Stimulated activated CD4-positive, alpha-beta T cell treated with anti-CD3 and anti-CD28 coated beads, Interleukin-15, amount 100 ng/mL, for 24 hours (primary cell): ENCODE data around the gene SOD2.
"Not testable (repeated sequence)": the region's sequence is repeated elsewhere in the genome, so short reads cannot be mapped to it uniquely, and the experiment has no call there.

Experiments used
- DNase-seq: peaks from one replicate; pipeline ENCODE4 v3.0.0-alpha.2; 2020

The SOD2 gene

DNA sequence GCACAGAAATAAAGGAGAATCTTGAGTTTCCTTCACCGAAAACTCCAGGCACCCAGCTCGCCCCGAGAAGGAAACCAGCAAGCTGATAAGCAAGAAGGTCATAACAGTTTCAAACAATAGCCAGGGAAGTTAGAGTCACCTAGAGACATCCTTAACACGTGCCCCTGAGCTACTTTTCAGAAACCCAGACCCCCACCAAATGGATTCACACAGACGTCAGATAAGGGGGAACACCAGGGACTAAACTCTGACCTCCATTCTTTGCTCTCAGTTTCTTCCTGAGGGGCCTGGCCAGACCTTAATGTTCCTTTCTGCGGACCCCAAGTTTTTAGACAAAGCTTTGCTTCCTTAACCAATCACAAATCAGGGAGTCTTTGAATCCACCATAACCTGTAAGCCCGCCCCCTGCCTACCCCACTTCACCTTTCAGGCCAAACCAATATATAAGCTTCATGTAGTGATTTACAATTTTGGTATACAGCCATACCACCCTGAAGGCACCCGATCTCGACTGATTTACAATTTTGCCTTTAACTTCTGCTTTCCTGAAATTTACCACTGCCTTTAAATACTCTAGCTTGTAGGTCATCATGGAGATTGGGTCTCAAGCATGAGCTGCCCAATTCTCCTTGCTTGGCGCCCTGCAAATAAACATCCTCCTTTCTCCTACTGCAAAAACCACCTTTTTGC is 11.7 kb downstream of the SOD2 start:
- DNase-seq, result no peak

DNA sequence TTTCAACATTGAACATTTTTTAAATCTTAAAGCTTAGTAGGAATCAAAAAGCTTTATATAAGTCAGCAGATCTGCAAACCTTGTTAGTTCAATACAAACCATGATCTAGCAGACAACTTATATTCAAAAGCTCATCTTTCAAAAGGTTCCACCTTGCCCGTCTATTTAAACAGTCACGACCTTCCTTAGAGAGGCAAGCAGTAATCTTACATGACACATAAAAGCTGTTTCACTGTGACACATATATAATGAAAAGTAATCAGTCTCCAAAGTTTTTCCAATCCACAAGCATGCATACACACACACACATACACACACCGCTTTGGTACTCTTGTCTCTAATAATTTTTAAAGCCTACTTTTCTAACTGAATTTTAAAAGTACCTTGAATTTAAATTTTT is 12.9 kb downstream of the SOD2 start:
- DNase-seq, result no peak

DNA sequence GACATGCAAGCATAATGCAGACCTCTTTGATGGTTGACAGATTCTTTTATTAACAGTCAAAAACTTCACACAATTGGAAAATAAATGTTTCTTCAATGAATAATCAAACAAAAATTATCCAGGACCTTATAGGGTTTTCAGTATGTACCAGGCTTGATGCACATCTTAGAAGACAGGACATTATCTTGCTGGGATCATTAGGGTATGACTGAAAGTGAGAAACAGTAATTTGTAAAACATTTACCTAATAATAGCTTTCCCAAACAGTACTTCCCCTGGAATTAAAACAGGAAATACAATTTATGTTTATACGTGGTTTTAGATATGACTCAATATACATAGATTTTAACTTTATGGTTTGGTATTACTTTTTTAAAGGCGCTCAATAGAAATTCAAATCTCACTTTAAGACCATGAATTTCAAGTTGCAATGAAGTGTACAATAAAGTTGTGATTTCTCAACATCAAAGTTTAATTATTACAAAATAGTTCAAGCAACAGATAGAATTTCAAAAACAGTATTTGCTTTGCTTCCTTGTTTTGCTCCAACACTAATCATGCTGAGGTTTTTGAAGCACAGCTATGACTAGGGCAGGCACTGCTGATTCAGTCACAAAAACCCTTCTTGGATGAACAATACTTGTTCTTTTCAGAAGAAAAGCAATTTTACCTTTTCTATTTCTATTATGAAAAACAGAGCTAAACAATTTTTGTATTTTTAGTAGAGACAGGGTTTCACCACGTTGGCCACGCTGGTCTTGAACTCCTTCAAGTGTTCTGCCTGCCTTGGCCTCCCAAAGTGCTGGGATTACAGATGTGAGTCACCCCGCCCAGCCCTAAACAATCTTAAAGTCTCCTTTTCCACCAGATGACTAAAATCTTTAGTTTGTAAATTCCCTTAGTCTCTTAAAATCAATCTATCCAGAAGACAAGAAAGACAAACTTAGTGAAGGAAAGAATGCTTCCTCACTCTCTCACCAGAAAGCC is 13.7 kb downstream of the SOD2 start:
- peak; percentile 59 for DNase-seq

DNA sequence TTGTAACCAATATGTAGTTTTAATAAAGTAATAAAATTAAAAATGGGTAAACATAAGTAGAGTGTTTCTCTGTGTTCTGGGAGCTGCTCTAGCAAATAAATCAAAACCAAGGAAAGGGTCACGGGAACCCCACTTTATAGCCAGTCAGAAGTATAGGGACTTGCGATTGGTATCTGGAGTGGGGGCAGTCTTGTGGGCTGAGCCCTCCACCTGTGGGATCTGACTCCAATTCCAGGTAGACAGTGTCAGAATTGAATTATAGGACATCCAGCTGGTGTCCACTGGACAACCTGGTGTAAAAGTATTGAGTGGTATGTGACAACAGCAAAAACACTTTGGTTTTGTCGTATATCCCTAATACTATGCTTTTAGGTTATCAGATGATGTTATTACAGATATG is 14.5 kb downstream of the SOD2 start:
- no peak for DNase-seq

DNA sequence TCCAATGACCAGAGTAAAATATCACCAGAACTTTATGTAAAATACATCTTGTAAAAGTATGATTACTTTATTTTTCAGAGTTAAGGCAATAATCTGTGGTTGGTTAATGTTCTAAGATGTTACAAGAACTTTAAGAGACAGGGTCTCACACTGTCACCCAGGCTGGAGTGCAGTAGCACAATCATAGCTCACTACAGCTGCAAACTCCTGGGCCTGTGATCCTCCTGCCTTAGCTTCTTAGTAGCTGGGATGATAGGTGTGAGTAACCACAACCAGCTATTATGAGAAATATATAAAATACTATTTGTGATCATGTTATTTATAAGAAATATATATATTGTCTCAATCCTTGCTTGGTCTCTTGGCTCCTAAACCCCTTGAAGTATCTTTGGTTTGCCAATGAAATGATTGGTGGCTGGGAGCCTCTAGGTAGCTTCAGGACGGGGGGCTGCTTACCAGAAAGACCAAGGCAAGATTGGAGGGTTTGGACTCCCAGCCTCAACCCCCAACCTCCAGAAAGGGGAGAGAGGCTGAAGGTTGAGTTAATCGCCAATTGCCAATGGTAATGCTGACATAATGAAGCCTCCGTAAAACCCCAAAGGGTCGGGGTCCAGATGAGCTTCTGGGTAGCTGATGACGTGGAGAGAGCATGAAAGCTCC is 15.4 kb downstream of the SOD2 start:
- DNase-seq, result no peak

DNA sequence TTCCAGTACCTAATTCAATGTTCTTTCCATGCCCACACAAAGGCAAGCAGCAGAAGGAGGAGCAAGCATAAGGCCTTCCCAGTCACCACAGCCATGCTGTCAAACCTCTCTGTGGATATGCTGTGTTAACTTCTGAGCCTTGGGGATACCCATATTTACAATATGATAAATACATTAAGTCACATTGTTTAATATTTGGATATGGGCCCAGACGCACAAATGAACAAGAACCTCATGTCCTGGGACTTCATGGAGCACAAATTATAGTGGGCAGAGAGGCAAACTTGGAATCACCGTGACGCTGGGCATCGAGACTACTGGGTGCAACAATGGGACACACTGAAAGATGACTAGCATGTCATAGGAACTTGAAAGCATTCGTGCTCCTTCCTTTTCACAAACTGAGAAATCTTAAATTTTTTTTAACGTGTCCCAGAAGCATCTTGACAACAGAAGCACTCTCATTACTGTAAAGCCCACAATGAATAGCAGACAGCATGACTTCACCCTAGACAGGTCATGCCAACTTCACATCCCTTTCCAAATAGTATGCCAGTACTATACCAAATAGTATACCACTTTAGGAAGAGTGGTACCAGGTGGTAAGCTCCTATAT is 16.0 kb downstream of the SOD2 start:
- no peak for DNase-seq

DNA sequence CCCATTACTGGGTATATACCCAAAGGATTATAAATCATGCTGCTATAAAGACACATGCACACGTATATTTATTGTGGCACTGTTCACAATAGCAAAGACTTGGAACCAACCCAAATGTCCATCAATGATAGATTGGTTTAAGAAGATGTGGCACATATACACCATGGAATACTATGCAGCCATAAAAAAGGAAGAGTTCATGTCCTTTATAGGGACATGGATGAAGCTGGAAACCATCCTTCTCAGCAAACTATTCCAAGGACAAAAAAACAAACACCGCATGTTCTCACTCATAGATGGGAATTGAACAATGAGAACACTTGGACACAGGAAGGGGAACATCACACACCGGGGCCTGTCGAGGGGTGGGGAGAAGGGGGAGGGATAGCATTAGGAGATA is 16.8 kb downstream of the SOD2 start:
- DNase-seq, result not testable (repeated sequence)

DNA sequence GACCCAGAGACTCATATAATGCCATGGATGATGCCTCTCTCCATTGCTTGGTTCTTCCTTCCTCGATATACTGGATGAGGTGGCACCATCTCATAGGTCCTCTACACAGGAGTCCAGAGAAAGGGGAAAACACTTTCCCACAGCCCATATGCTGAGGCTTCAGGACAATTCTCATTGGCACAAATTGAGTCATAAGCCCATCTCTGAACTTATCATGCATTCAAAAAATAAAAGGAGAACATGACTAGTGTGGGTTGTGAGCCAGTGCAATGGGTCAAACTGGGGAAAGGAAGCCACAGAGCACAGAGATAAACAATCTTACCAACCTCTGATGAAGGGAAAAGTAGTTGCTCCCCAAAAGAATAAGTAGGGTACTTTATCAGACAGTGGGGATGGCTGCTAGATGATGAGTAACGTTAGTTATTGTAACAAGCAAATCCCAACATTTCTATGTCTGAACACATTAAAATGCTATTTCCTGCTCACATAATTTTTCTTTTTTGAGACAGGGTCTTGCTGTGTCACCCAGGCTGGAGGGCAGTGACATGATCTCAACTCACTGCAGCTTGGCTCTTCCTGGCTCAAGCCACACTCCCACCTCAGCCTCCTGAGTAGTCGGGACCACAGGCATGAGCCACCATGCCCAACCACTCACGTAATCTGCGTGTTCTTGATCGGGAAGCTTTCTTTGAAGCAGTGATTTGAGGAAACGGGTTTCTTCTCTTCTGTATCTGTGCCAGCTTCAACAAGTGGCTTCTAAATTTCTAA is 27.0 kb downstream of the SOD2 start:
- DNase-seq, result no peak

DNA sequence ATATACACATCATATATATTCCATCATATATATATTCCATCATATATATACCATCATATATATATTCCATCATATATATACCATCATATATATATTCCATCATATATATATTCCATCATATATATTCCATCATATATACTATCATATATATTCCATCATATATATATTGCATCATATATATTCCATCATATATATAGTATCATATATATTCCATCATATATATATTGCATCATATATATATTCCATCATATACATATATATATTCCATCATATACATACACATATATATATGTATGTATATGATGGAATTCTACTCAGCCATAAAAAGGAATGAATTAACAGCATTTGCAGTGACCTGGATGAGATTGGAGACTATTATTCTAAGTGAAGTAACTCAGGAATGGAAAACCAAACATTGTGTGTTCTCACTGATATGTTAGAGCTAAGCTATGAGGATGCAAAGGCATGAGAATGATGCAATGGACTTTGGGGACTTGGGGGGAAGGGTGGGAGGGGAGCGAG is 29.6 kb downstream of the SOD2 start:
- not testable (repeated sequence) for DNase-seq

DNA sequence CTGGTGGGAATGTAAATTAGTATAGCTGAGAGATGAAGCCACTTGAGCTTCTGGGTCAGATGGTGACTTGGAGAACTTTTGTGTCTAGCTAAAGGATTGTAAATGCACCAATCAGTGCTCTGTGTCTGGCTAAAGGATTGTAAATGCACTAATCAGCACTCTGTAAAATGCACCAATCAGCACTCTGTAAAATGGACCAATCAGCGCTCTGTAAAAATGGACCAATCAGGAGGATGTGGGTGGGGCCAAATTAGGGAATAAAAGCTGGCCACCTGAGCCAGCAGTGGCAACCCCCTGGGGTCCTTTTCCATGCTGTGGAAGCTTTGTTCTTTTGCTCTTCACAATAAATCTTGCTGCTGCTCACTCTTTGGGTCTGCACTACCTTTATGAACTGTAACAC is 31.1 kb downstream of the SOD2 start:
- not testable (repeated sequence) for DNase-seq

DNA sequence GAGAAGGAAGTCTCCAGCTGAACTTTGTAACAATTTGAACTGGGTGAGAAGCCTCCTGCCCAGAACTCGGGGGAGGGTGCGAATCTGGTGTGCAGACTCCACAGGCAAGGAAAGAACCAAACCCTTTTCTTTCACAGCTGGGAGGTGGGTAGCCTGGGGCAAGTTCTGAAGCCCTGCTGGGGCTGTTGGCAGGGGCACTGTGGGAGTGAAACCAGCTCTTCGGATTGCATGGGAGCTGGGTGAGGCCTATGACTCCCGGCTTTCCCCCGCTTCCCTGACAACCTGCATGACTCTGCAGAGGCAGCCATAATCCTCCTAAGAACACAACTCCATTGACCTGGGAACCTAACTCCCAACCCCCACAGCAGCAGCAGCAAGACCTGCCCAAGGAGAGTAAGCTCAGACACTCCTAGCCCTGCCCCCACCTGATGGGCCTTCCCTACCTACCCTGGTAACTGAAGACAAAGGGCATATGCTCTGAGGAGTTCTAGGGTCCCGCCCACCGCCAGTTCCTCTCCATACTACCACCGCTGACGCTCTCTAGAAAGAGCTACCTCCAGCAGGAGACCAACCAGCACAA is 37.5 kb downstream of the SOD2 start:
- no peak for DNase-seq

DNA sequence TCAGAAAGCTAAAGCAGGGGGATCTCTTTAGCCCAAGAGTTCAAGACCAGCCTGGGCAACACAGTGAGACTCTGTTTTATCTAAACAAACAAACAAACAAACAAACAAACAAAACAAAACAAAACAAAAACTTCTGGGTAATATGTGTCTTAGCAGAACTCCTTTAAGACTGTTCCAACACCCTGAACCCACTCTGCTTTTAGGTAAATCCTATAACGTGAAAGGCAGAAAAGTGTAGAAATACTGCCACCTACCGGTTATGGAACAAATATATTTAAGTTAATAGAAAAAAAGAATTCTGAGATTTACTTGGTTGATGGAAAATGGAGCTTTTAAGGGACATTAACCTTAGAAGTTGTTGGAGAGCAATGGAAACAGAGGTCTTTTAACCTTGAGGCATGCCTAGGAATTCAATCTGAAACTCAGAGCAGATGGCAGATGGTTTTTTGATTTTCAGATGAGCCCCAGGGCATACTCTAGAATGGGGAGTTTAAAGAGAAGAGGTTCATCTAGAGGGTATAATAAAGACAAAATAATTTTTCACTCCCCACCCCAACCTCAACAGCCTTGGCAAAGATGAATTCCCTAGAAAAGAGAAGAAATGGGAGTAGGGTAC is 38.5 kb downstream of the SOD2 start:
- DNase-seq, result no peak

DNA sequence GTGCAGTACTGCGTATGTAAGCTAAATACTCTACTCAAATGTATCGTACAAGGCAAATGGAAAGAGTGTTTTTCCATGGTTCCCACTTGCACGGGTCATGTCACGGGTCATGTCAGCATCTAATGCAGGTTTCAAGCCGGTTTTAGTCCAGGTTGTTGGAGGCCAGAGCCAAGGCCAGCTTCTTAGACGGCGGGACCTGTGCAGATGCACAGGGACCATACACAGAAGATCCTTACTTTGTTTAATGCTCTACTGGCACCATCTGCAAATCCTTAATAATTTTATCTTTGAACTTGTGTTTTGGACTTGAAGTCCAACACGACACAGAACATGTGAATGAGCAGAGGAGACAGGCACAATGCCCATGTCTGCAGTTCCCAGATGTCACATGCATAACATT is 42.7 kb downstream of the SOD2 start:
- no peak for DNase-seq

DNA sequence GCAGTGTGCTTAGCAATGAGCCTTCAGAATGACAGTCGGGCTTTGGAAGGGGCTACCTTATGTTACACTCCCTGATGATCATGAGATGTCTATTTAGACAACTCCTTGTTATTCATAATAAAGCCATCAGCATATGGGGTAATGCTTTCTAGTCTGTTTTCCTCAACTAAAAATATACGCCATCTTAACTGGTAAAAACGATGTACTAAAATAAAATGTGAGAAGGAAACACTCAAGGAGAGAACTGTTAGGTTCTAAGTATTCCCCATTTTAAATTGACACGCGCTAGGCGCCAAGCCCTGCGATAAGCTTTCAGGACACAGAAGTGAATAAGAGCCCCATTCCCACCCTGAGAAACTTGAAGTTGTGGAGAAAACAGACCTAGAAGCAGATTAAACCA is 43.6 kb downstream of the SOD2 start:
- no peak for DNase-seq

DNA sequence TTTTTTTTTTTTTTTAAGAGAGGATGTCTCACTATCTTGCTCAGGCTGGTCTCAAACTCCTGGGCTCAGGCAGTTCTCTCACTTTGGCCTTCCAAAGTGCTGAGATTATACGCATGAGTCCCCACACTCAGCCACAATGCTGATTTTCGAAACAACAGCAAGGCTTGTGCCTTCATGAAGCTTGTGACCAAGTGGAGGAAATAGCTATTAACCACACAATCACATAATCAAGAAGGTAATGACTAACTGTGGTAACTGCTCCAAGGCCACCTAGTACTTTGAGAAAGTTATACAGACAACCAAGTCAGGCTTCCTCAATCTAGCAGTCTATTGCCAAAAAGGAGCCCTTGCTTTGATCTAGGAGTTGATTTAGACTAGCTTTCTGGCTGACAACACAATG is 46.3 kb downstream of the SOD2 start:
- no peak for DNase-seq

DNA sequence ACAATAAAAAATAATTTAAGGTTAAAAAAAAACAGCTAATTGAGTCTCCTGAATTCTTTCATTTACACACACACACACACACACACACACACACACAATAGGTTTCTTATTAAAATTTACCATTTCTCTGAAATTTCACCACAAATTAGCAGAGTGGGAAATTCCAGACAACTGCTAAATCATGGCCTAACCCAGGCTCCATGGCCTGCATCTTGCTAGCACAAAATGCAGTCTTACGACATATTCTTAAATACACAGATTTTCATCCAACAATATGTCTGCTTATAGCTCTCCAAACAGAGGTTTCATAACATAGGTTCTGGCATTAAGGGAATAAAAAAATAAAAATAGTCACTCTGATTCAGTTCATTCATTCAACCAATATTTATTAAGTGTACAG is 46.9 kb downstream of the SOD2 start:
- no peak for DNase-seq

DNA sequence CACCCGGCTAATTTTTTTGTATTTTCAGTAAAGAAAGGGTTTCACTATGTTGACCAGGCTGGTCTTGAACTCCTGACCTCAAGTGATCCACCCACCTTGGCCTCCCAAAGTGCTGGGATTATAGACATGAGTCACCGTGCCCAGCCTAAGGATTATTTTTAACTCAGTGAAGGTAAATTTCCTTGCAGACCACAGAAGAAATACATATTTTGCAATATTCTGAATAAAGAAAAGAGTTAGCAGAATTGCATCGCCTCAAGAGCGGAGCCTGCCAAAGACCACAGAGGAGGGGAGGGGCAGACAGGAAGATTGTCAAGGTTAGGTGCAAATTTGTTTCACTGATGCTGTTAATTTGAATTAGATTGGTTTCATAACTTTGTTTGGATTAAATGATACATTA is 47.4 kb downstream of the SOD2 start:
- no peak for DNase-seq
